ENCODE measurements around the gene PPM1H. TPM values are rescaled to one million over a fixed set of nuclear protein-coding genes. Genes with fewer than 3 reads are reported as not detected.

The PPM1H gene
- total RNA-seq, 4 donors from 2014 or later = 0.46 to 3.4 (median 1.3) TPM

GRCh38 chr12:62689042-62689839 lies 245.7 kb downstream of the PPM1H start:
- no peaks in the 10 kb centered on the region for H3K36me3 ChIP-seq
- H3K9me3 ChIP-seq = no peaks in the 10 kb centered on the region
- TF ChIP-seq CTCF (IDR thresholded peaks at IDR 0.05 in 4 of 5, conservative IDR thresholded peaks at IDR 0.05 in 1 of 5) (no peak), POLR2A (IDR thresholded peaks at IDR 0.05) (no peak)
- no peaks in the 10 kb centered on the region for H3K4me1 ChIP-seq
- H3K4me3 ChIP-seq = no peak overlapping the region
- H3K27me3 ChIP-seq = no peaks in the 10 kb centered on the region
- DNase-seq (no peak), ATAC-seq (no peak)
- in situ Hi-C loops (cut with MboI; ENCODE audit: low sequenced_read_pairs in 4 of 4) = no loop called here
- intact Hi-C loops (cut with DNase I; ENCODE audit: low total_unique reads) = no loop called here
- H3K27ac ChIP-seq = no peak overlapping the region

GRCh38 chr12:62686938-62687337 lies 248.0 kb downstream of the PPM1H start:
- H3K4me1 ChIP-seq = no peaks in the 10 kb centered on the region
- DNase-seq = no peak
- ATAC-seq = no peak
- H3K36me3 ChIP-seq = no peaks in the 10 kb centered on the region
- in situ Hi-C loops (cut with MboI; ENCODE audit: low sequenced_read_pairs in 4 of 4) (no loop called here), intact Hi-C loops (cut with DNase I; ENCODE audit: low total_unique reads) (no loop called here)
- H3K27me3 ChIP-seq = no peaks in the 10 kb centered on the region
- no peak for TF ChIP-seq CTCF (IDR thresholded peaks at IDR 0.05 in 4 of 5, conservative IDR thresholded peaks at IDR 0.05 in 1 of 5)
- no peak for TF ChIP-seq POLR2A (IDR thresholded peaks at IDR 0.05)
- H3K9me3 ChIP-seq = no peaks in the 10 kb centered on the region
- H3K27ac ChIP-seq = no peak overlapping the region
- H3K4me3 ChIP-seq = no peak overlapping the region

GRCh38 chr12:62684570-62685295 lies 250.2 kb downstream of the PPM1H start:
- H3K27me3 ChIP-seq = no peaks in the 10 kb centered on the region
- peak in 1 of 2 donors; percentile 24 for ATAC-seq
- H3K9me3 ChIP-seq = no peaks in the 10 kb centered on the region
- no peaks in the 10 kb centered on the region for H3K36me3 ChIP-seq
- H3K4me3 ChIP-seq = no peak overlapping the region
- DNase-seq = peak; percentile 18 to 57
- no peaks in the 10 kb centered on the region for H3K4me1 ChIP-seq
- TF ChIP-seq POLR2A (IDR thresholded peaks at IDR 0.05) (no peak), CTCF (IDR thresholded peaks at IDR 0.05 in 4 of 5, conservative IDR thresholded peaks at IDR 0.05 in 1 of 5) (no peak)
- peak overlapping the region; percentile 42 to 55 (median 45) for H3K27ac ChIP-seq
- in situ Hi-C loops (cut with MboI; ENCODE audit: low sequenced_read_pairs in 4 of 4) = no loop called here
- intact Hi-C loops (cut with DNase I; ENCODE audit: low total_unique reads) = no loop called here

- in situ Hi-C loops (cut with MboI; ENCODE audit: low sequenced_read_pairs in 4 of 4) = no loop called here
- peak; percentile 84 for ATAC-seq
These were observed 251.0 kb downstream of the PPM1H start for GRCh38 chr12:62683776-62684569.

More at GRCh38 chr12:62683776-62684569, 251.0 kb downstream of the PPM1H start:
- TF ChIP-seq POLR2A (IDR thresholded peaks at IDR 0.05) (no peak), CTCF (IDR thresholded peaks at IDR 0.05 in 4 of 5, conservative IDR thresholded peaks at IDR 0.05 in 1 of 5) (no peak)
- no peak overlapping the region for H3K4me3 ChIP-seq
- DNase-seq = peak; percentile 34 to 71
- no peaks in the 10 kb centered on the region for H3K9me3 ChIP-seq
- intact Hi-C loops (cut with DNase I; ENCODE audit: low total_unique reads) = no loop called here
- no peaks in the 10 kb centered on the region for H3K27me3 ChIP-seq
- no peaks in the 10 kb centered on the region for H3K4me1 ChIP-seq
- peak overlapping the region; percentile 42 to 55 (median 45) for H3K27ac ChIP-seq
- no peaks in the 10 kb centered on the region for H3K36me3 ChIP-seq

All from gastrocnemius medialis (tissue), 4 donors.